GM12873 (cell line): ENCODE data around the gene GRID1.

Experiments
- CTCF ChIP-seq: IDR thresholded peaks from 2 replicates; pipeline ENCODE4 v1.5.1; 2012; ENCODE audit warnings: low read depth, mild to moderate bottlenecking, moderate library complexity, low read length, control low read depth; ENCODE audit not compliant: insufficient read depth; ENCODE audit errors: missing control alignments

GRID1 gene

GRCh38 chr10:86222687-86223086 lies 143.9 kb downstream of the GRID1 start:
- no peak for TF ChIP-seq CTCF

- no peak for TF ChIP-seq CTCF
Observed at GRCh38 chr10:86222336-86222650, 144.3 kb downstream of the GRID1 start.

- TF ChIP-seq CTCF: no peak
Observed at GRCh38 chr10:86221442-86222335, 144.9 kb downstream of the GRID1 start.

GRCh38 chr10:86220626-86221025 lies 146.0 kb downstream of the GRID1 start:
- no peak for TF ChIP-seq CTCF

- no peak for TF ChIP-seq CTCF
Observed at GRCh38 chr10:86219271-86219670, 147.3 kb downstream of the GRID1 start.

- TF ChIP-seq CTCF: no peak
Observed at GRCh38 chr10:86218842-86219241, 147.8 kb downstream of the GRID1 start.

- TF ChIP-seq CTCF: no peak
Observed at GRCh38 chr10:86218160-86218559, 148.4 kb downstream of the GRID1 start.
